ENCODE measurements around the gene HAGHL. TPM values are rescaled to one million over a fixed set of nuclear protein-coding genes. Genes with fewer than 3 reads are reported as not detected.

The HAGHL gene
- total and polyA plus RNA-seq, 2 experiments from 2014 or later: 15.5 to 31.5 TPM

- Histone ChIP-seq H4K20me1 (ENCODE audit: insufficient read depth, poor library complexity, severe bottlenecking) (peaks cover 11% of the 10 kb centered on the region), H3K4me3 (peak within 1 kb of the TSS; percentile 98), H3K36me3 (replicated peaks; ENCODE audit: insufficient read depth, low read depth) (no peaks in the 10 kb centered on the region), H3K4me1 (ENCODE audit: insufficient read depth) (peaks cover 14% of the 10 kb centered on the region), H3K9me2 (replicated peaks; ENCODE audit: insufficient read depth) (no peaks in the 10 kb centered on the region), H3K79me2 (no peaks in the 10 kb centered on the region), H3K4me2 (peak within 1 kb of the TSS; percentile 100), H3K9me3 (ENCODE audit: low read depth) (no peaks in the 10 kb centered on the region), H3K27me3 (peaks cover 8% of the 10 kb centered on the region), H3K27ac (peak within 1 kb of the TSS; percentile 96), H2AFZ (peak within 1 kb of the TSS; percentile 97)
- 14% methylated on average over 78 of the region's 106 CpGs for WGBS (ENCODE audit: low lambda C conversion rate, missing lambda C conversion rate)
- TF ChIP-seq CTCF (IDR thresholded peaks at IDR 0.05; ENCODE audit: poor library complexity) (no peak), EZH2 (IDR thresholded peaks at IDR 0.05; ENCODE audit: borderline replicate concordance) (no peak), EZH2phosphoT487 (IDR thresholded peaks at IDR 0.05; ENCODE audit: low read depth, severe bottlenecking, unreplicated experiment) (no peak)
- peak; percentile 94 for DNase-seq (ENCODE audit: low spot score)
These were observed 5.7 kb upstream of the HAGHL start, which contains the start of gene ANTKMT for GRCh38 chr16:720990-721764. ANTKMT (plus strand) TSS chr16:721146; CDS start chr16:721275, 129 bp downstream.

DNA sequence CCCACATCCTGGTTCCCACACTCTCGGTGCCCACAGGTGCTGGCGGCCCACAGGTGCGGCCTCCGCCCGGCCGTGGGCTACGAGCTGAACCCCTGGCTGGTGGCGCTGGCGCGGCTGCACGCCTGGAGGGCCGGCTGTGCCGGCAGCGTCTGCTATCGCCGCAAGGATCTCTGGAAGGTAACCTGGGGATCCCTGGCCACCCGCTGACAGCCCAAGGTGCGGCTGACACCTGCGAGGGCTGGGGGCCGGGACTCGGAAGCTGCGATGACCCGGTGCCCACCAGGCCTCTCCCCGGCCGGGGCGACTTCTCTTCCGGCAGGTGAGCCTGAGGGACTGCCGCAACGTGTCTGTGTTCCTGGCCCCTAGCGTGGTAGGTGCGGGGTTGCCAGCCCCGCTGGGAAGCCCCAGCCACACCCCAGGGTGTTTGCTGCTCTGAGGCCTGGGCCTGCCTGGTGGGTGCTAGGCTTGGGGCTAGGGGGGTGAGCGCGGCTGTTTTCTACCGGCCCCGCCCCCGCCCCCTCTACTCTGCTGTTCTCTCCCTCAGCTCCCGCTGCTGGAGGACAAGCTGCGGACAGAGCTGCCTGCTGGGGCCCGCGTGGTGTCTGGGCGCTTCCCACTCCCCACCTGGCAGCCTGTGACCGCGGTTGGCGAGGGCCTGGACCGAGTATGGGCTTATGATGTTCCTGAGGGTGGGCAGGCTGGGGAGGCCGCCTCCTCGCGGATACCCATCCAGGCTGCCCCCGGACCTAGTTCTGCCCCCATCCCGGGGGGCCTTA is 5.0 kb upstream of the HAGHL start:
- peak overlapping the region; percentile 100 for H3K4me2 ChIP-seq
- peak overlapping the region; percentile 96 for H3K27ac ChIP-seq
- peaks cover 14% of the 10 kb centered on the region for H3K4me1 ChIP-seq (ENCODE audit: insufficient read depth)
- WGBS (ENCODE audit: low lambda C conversion rate, missing lambda C conversion rate): 96% methylated on average over 37 of the region's 51 CpGs
- no peak for TF ChIP-seq EZH2 (IDR thresholded peaks at IDR 0.05; ENCODE audit: borderline replicate concordance)
- no peak for TF ChIP-seq EZH2phosphoT487 (IDR thresholded peaks at IDR 0.05; ENCODE audit: low read depth, severe bottlenecking, unreplicated experiment)
- no peak for TF ChIP-seq CTCF (IDR thresholded peaks at IDR 0.05; ENCODE audit: poor library complexity)
- no peaks in the 10 kb centered on the region for H3K36me3 ChIP-seq (replicated peaks; ENCODE audit: insufficient read depth, low read depth)
- no peaks in the 10 kb centered on the region for H3K79me2 ChIP-seq
- H4K20me1 ChIP-seq (ENCODE audit: insufficient read depth, poor library complexity, severe bottlenecking): peaks cover 11% of the 10 kb centered on the region
- H2AFZ ChIP-seq: no peak overlapping the region
- DNase-seq (ENCODE audit: low spot score): no peak
- no peaks in the 10 kb centered on the region for H3K9me3 ChIP-seq (ENCODE audit: low read depth)
- H3K9me2 ChIP-seq (replicated peaks; ENCODE audit: insufficient read depth): no peaks in the 10 kb centered on the region
- peaks cover 4% of the 10 kb centered on the region for H3K27me3 ChIP-seq
- no peak overlapping the region for H3K4me3 ChIP-seq

DNA sequence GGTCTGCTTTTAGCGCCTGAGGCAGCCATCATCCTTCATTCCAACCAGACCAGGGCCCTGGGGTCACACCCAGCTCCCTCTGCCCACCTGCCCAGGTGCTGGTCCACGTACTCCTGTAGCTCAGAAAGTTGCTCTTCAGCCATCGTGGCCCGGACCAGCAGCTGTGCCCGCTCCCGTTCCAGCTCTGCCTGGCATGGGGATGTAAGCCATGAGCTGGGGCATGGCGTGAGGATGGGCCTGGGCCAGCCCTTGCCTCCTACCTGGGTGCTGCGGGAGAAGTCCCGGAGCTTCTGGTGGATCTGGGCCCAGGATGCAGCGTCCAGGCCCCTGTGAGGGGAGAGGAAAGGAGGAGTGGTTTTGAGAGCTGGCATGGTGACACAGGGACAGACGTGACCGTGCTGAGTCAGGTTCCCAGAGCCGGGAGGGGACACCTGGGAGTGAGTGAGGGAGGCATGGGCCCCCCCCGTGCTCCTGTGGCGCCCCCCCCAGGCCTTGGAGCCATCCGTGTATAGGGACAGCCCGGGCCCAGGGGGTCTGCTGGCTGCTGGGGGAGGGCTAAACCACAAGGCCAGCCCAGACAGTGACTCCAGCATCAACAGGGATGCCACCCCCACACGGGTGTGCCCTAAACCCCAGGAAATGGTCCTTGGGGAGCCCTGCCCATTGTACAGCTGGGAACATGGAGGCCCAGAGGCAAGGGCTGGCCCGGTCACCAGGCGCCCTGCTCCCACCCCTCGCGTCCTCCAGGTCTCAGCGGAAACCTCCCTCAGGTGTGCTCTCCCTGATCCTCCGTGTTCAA is 3.9 kb upstream of the HAGHL start:
- TF ChIP-seq EZH2phosphoT487 (IDR thresholded peaks at IDR 0.05; ENCODE audit: low read depth, severe bottlenecking, unreplicated experiment): no peak
- no peak for TF ChIP-seq CTCF (IDR thresholded peaks at IDR 0.05; ENCODE audit: poor library complexity)
- no peak for TF ChIP-seq EZH2 (IDR thresholded peaks at IDR 0.05; ENCODE audit: borderline replicate concordance)
- no peak overlapping the region for H2AFZ ChIP-seq

More for the DNA sequence above, 3.9 kb upstream of the HAGHL start:
- H3K9me3 ChIP-seq (ENCODE audit: low read depth): no peaks in the 10 kb centered on the region
- no peak overlapping the region for H3K4me2 ChIP-seq
- H4K20me1 ChIP-seq (ENCODE audit: insufficient read depth, poor library complexity, severe bottlenecking): peaks cover 11% of the 10 kb centered on the region
- no peaks in the 10 kb centered on the region for H3K79me2 ChIP-seq
- no peaks in the 10 kb centered on the region for H3K9me2 ChIP-seq (replicated peaks; ENCODE audit: insufficient read depth)
- peaks cover 25% of the 10 kb centered on the region for H3K4me1 ChIP-seq (ENCODE audit: insufficient read depth)
- no peak overlapping the region for H3K4me3 ChIP-seq
- H3K27ac ChIP-seq: no peak overlapping the region
- 93% methylated on average over 24 of the region's 24 CpGs for WGBS (ENCODE audit: low lambda C conversion rate, missing lambda C conversion rate)
- DNase-seq (ENCODE audit: low spot score): no peak
- H3K27me3 ChIP-seq: peaks cover 7% of the 10 kb centered on the region
- H3K36me3 ChIP-seq (replicated peaks; ENCODE audit: insufficient read depth, low read depth): no peaks in the 10 kb centered on the region
